Renal pelvis (tissue), 4 donors: ENCODE results near the gene UCK1. TPM values are rescaled to one million over a fixed set of nuclear protein-coding genes. Genes with fewer than 3 reads are reported as not detected.

Experiments
- DNase-seq: peaks from one replicate; pipeline ENCODE4 v3.0.0-alpha.2; 2013
- polyA plus RNA-seq, 3 donors: library from polyadenylated mRNA; unstranded; fragments of 120-200 nt; gene quantifications; one replicate each; pipeline ENCODE4 v1.2.1, GENCODE V29; 2013; ENCODE audit not compliant: insufficient read length in 3 of 3

The UCK1 gene
- polyA plus RNA-seq, 3 donors, result 43.6 to 44.2 (median 43.8) TPM

DNA sequence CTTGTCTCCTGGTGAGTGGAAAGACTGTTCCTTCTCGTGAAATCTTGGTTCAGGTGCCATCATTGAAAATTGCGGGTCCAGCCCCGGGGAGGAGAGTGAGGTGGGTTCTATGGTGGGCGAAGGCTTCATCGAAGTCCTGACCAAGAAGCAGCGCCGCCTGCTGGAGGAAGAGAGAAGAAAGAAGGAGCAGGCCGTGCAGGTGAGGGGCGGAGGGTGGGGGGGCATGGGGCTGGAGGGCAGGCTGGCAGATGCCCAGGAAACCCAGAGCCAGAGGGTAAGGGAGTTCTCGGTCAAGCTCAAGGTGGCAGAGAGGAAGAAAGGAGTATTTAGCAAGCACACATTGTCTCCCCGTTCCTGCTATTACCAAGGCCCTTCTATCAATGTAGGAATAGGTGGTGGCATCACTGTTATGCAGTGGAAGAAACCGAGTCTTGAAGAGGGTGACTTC, 52.6 kb downstream of the UCK1 start:
- DNase-seq, result peak; percentile 53

GRCh38 chr9:131477816-131478419, 53.1 kb downstream of the UCK1 start:
- no peak for DNase-seq

DNA sequence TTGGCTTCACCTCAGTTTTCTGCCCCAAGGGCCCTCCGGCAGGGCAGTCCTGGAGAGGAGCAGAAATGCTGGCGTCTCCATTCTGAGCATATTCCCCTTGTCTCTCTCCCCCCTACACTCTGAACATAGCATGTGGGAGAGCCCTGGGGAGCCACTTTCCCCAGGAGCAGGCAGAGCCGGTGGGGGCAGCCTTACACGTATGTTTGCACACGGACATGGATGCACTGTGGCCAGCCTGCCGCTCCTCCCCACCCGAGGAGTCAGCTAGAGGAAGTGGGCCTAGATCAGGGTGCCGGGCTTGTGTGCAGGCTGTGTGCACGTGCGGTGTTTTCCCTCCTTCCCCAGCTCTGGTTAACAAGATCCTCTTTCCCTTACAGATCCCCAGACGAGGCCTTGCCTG, 53.7 kb downstream of the UCK1 start:
- no peak for DNase-seq

DNA sequence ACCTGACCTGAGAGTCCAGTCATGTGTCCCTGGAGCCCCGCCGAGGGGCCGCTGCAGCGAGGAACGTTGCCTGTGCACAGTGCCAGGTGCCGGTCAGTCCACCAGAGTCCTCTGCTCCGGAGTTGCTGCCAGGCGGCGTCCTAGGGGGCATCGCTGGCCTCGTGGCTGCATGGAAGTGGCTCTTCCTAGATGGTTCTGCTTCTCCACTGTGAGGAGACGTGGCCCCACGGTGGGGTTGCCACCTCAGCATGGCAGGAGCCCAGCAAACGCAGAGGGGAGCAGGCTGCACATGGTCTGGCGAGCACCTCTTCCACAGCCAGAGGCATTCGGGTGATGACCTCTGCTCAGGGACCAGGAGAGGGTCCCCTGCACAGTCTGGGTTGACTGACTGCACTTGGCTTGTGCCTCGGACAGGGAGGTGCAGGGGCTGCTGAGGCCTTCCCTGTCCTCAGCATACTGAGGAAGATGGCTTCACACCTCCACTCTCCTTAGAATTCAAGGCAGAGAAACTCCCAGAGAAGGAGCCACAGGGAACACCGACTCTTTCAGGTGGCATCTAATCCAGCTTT, 54.2 kb downstream of the UCK1 start:
- no peak for DNase-seq

GRCh38 chr9:131475956-131476776, 54.9 kb downstream of the UCK1 start:
- no peak for DNase-seq

GRCh38 chr9:131475111-131475955, 55.7 kb downstream of the UCK1 start:
- DNase-seq, result no peak

DNA sequence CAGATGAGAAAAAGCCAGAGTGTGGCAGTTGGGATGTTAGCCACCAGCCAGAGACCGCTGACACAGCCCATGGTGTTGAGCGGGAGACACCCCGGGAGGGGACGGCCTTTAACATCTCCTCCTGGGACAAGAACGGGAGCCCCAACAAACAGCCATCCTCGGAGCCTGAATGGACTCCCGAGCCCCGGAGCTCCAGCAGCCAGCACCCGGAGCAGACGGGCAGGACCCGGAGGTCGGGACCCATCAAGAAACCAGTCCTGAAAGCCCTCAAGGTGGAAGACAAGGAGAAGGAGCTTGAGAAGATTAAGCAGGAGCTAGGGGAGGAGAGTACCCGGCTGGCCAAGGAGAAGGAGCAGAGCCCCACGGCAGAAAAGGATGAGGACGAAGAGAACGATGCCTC, 56.4 kb downstream of the UCK1 start:
- DNase-seq, result no peak

- no peak for DNase-seq
Observed at GRCh38 chr9:131473891-131474290, 57.2 kb downstream of the UCK1 start.

Other genes starting within 250 kb of the UCK1 start
- 1 to 10 TPM; 2.2 to 2.4 (median 2.4) TPM for gene PLPP7, start 241.5 kb downstream of the UCK1 start, polyA plus RNA-seq
- gene PRRC2B, start 137.2 kb downstream of the UCK1 start, polyA plus RNA-seq, result 100 to 1,000 TPM; 163 to 247 (median 183) TPM
- gene POMT1, start 28.3 kb downstream of the UCK1 start, polyA plus RNA-seq, result 10 to 100 TPM; 36.9 to 50.9 (median 50.0) TPM
- 1 to 10 TPM in 2 of 3 donors, under 1 TPM in 1; 0.90 to 1.5 (median 1.5) TPM for gene PRRT1B, start 14.3 kb upstream of the UCK1 start, polyA plus RNA-seq
- 10 to 100 TPM; 38.5 to 44.6 (median 39.7) TPM for gene RAPGEF1, start 208.8 kb upstream of the UCK1 start, polyA plus RNA-seq